H4 (cell line): Measurements from ENCODE around the gene RETN. TPM values are rescaled to one million over a fixed set of nuclear protein-coding genes. Genes with fewer than 3 reads are reported as not detected.
"Not testable (repeated sequence)": the region's sequence is repeated elsewhere in the genome, so short reads cannot be mapped to it uniquely, and the experiment has no call there.

ENCODE experiments used
- DNase-seq: peaks from one replicate; pipeline ENCODE4 v3.0.0-alpha.2; 2015; ENCODE audit warnings: low spot score
- total RNA-seq: library from RNA; depleted of rRNA; stranded (reverse); fragments of >200 nt; shearing (Covaris generic); gene quantifications from 2 replicates; pipeline ENCODE4 v1.2.3, GENCODE V29; 2014

Gene RETN
- total RNA-seq, 1 experiment from 2014 or later = not detected

GRCh38 chr19:7637374-7638256 lies 31.2 kb upstream of the RETN start:
- DNase-seq = no peak

GRCh38 chr19:7638802-7639465 lies 29.9 kb upstream of the RETN start:
- no peak for DNase-seq

GRCh38 chr19:7639863-7640348 lies 28.9 kb upstream of the RETN start:
- DNase-seq = no peak

GRCh38 chr19:7640803-7641202 lies 28.0 kb upstream of the RETN start:
- DNase-seq = no peak

- no peak for DNase-seq
Measured at GRCh38 chr19:7641290-7642276, 27.3 kb upstream of the RETN start.

GRCh38 chr19:7642295-7643030 lies 26.4 kb upstream of the RETN start:
- no peak for DNase-seq

GRCh38 chr19:7643031-7643415 lies 25.8 kb upstream of the RETN start:
- no peak for DNase-seq

GRCh38 chr19:7643629-7644549 lies 25.0 kb upstream of the RETN start:
- DNase-seq = not testable (repeated sequence)

- no peak for DNase-seq
Measured at GRCh38 chr19:7644550-7644877, 24.3 kb upstream of the RETN start.

- no peak for DNase-seq
Measured at GRCh38 chr19:7645163-7645562, 23.7 kb upstream of the RETN start.

- no peak for DNase-seq
Measured at GRCh38 chr19:7645656-7646425, 23.0 kb upstream of the RETN start.

GRCh38 chr19:7646426-7646700 lies 22.5 kb upstream of the RETN start:
- DNase-seq = no peak

- DNase-seq = no peak
Measured at GRCh38 chr19:7647156-7647555, 21.7 kb upstream of the RETN start.

GRCh38 chr19:7648265-7649014 lies 20.4 kb upstream of the RETN start:
- DNase-seq = no peak

GRCh38 chr19:7650148-7650547 lies 18.7 kb upstream of the RETN start:
- no peak for DNase-seq

GRCh38 chr19:7652061-7652641 lies 16.7 kb upstream of the RETN start:
- peak; percentile 87 for DNase-seq

GRCh38 chr19:7654401-7654800 lies 14.4 kb upstream of the RETN start:
- no peak for DNase-seq

GRCh38 chr19:7655581-7655980 lies 13.3 kb upstream of the RETN start:
- no peak for DNase-seq
